ENCODE data around the gene CCDC170.
"Not testable (repeated sequence)": the region's sequence is repeated elsewhere in the genome, so short reads cannot be mapped to it uniquely, and the experiment has no call there.

Gene CCDC170

GRCh38 chr6:151493804-151494234 lies at the start of gene CCDC170:
CCDC170 (plus strand) TSS chr6:151494017; CDS start chr6:151494129, 112 bp downstream.
- no peak for DNase-seq (ENCODE audit: low spot score)

GRCh38 chr6:151445482-151445881 lies 48.3 kb upstream of the CCDC170 start:
- no peak for DNase-seq (ENCODE audit: low spot score)

GRCh38 chr6:151447237-151447636 lies 46.6 kb upstream of the CCDC170 start:
- DNase-seq (ENCODE audit: low spot score), result no peak

- DNase-seq (ENCODE audit: low spot score), result no peak
These were observed 45.2 kb upstream of the CCDC170 start for GRCh38 chr6:151448623-151449022.

GRCh38 chr6:151450928-151451327 lies 42.9 kb upstream of the CCDC170 start:
- DNase-seq (ENCODE audit: low spot score), result not testable (repeated sequence)

- no peak for DNase-seq (ENCODE audit: low spot score)
These were observed 42.3 kb upstream of the CCDC170 start for GRCh38 chr6:151451417-151451949.

GRCh38 chr6:151451950-151452749 lies 41.7 kb upstream of the CCDC170 start, which contains the start of gene RMND1:
RMND1 (minus strand) TSS chr6:151452126; CDS start chr6:151445811, 6,315 bp downstream.
- peak; percentile 100 for DNase-seq (ENCODE audit: low spot score)

- DNase-seq (ENCODE audit: low spot score), result peak; percentile 21
These were observed 40.9 kb upstream of the CCDC170 start for GRCh38 chr6:151452750-151453427.

GRCh38 chr6:151455751-151456398 lies 37.9 kb upstream of the CCDC170 start:
- DNase-seq (ENCODE audit: low spot score), result not testable (repeated sequence)

GRCh38 chr6:151461673-151462072 lies 32.1 kb upstream of the CCDC170 start:
- no peak for DNase-seq (ENCODE audit: low spot score)

- DNase-seq (ENCODE audit: low spot score), result no peak
These were observed 29.1 kb upstream of the CCDC170 start for GRCh38 chr6:151464702-151465101.

- peak; percentile 40 for DNase-seq (ENCODE audit: low spot score)
These were observed 17.9 kb upstream of the CCDC170 start for GRCh38 chr6:151475653-151476523.

GRCh38 chr6:151477726-151478125 lies 16.1 kb upstream of the CCDC170 start:
- DNase-seq (ENCODE audit: low spot score), result no peak

- no peak for DNase-seq (ENCODE audit: low spot score)
These were observed 15.1 kb upstream of the CCDC170 start for GRCh38 chr6:151478670-151479069.

GRCh38 chr6:151481786-151482185 lies 12.0 kb upstream of the CCDC170 start:
- no peak for DNase-seq (ENCODE audit: low spot score)

GRCh38 chr6:151482290-151482689 lies 11.5 kb upstream of the CCDC170 start:
- no peak for DNase-seq (ENCODE audit: low spot score)

- no peak for DNase-seq (ENCODE audit: low spot score)
These were observed 9.8 kb upstream of the CCDC170 start for GRCh38 chr6:151483994-151484393.

GRCh38 chr6:151488226-151488625 lies 5.6 kb upstream of the CCDC170 start:
- no peak for DNase-seq (ENCODE audit: low spot score)

GRCh38 chr6:151490996-151491395 lies 2.8 kb upstream of the CCDC170 start:
- no peak for DNase-seq (ENCODE audit: low spot score)

- no peak for DNase-seq (ENCODE audit: low spot score)
These were observed 535 bp upstream of the CCDC170 start for GRCh38 chr6:151493161-151493803.
